ENCODE measurements around the gene FAM120B.

FAM120B gene

DNA sequence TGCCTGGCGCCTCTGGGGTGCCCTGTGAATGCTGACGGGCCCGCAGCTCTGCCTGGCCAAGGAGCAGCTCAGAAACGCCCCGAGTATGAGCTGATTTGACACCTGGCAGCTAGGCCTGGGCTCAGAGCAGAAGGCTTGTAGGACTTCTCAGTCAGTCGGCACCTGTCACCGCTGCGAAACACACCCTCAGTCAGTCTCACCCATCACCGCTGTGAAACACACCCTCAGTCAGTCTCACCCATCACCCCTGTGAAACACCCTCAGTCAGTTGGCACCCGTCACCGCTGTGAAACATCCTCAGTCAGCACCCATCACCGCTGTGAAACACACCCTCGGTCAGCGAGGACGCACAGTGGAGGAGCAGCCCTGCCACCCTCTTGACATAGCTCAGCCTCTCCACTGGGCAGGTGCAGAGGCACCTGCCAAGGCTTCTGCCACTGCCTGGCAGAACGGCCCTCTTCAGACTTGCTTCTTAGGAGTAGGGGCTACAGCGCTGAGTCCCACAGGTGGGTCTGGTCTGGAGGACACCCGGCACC, 137.6 kb downstream of the FAM120B start:
- no peak for DNase-seq (ENCODE audit: low spot score)

DNA sequence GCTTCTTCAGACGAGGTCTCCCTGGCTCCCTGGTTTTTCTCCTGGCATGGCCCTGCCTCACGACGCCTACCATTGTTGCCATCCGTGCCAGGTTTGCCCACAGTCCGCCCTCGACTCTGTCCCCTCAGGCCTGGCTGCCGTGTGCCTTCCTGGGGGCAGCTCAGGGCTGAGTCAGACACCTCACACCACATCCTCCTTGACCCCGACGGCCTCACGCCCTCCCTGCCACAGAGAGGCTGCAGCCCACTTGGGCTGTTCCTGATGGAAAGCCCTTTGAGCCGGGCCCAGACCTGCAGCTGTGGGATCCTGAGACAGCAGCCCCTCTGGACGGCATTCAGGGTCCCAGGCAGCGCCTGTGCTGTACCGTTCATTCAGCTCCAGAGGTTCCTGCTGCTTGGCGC, 138.3 kb downstream of the FAM120B start:
- no peak for DNase-seq (ENCODE audit: low spot score)

GRCh38 chr6:170445487-170445886, 138.9 kb downstream of the FAM120B start:
- DNase-seq (ENCODE audit: low spot score), result no peak

DNA sequence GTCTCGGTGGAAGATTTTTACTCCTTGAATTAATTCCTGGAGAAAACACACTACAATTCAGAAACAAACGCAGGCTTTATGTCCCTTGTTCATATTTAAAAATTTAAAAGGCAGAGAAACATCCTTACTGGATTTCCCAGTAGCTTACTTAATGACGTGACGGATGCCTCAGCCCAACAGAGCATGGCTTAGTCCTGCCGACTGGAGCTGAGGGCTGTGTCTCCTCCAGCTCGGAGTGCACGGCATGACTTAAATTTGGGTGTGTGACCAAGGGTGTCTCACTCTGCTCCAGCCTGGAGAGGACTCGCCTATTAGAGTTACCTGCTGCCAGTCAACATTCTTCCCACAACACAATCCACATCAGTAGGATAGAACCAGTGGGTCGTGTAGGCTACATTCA, 139.4 kb downstream of the FAM120B start:
- DNase-seq (ENCODE audit: low spot score), result no peak

- no peak for DNase-seq (ENCODE audit: low spot score)
Measured at GRCh38 chr6:170446841-170447560, 140.4 kb downstream of the FAM120B start.

GRCh38 chr6:170447561-170447930, 141.0 kb downstream of the FAM120B start:
- no peak for DNase-seq (ENCODE audit: low spot score)

DNA sequence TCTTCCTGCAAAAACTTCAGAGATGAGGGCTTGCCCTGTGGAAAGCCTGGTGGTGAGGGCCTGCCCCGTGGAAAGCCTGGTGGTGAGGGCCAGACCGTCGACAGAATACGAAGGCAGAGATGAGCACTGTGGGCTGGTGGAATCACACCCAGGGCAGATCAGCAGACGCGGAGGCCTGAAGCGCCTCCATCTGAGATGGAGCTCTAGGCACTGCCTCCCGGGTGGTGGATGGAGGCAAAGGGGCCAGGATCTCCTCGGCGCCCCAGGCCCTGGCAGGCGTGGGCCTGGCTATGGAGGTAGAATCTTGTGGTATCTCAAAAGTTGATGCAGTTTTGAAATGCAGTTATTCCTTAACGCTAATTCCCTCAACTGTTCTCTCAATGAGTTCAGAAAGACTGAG, 141.8 kb downstream of the FAM120B start:
- DNase-seq (ENCODE audit: low spot score), result no peak

- no peak for DNase-seq (ENCODE audit: low spot score)
Measured at GRCh38 chr6:170448751-170449630, 142.4 kb downstream of the FAM120B start.

DNA sequence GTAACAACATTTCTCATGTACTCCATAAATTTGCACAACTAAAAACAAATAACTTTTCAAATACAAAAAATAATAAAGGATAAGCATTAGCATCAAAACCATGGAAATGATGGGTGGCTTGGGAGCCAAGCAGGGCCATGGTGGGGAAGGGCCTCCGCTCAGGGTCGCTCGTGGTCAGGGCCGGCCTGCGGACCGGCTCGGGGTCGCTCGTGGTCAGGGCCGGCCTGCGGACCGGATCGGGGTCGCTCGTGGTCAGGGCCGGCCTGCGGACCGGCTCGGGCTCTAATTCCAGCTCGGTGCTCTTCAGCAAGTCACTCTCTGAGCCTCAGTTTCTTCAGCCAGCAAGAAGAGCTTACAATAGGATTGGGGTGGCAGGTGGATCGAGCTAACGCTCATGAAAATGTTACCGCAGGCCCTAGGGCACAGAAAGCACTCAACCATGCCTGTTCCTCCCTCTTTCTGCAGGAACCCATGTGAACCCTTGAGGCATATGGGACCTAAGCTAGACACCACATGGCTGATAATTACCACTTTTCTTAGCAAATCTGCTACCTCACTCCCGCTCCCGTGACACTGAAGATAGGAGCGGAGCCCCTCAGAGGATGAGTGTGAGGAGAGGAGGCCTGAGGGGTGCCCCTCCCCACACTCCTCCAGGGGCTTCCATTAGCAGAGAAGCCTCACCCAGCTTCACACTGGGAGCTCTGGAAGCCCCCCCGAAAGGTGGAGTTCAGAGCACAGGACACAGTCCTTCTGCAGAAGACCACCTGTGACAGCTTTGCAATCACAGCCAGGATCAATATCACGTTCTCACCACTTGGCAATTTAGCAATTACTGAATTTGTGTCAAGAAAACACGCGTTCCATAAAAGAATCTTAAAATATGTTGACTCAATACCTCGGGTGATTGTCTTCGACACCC, 143.5 kb downstream of the FAM120B start:
- no peak for DNase-seq (ENCODE audit: low spot score)

DNA sequence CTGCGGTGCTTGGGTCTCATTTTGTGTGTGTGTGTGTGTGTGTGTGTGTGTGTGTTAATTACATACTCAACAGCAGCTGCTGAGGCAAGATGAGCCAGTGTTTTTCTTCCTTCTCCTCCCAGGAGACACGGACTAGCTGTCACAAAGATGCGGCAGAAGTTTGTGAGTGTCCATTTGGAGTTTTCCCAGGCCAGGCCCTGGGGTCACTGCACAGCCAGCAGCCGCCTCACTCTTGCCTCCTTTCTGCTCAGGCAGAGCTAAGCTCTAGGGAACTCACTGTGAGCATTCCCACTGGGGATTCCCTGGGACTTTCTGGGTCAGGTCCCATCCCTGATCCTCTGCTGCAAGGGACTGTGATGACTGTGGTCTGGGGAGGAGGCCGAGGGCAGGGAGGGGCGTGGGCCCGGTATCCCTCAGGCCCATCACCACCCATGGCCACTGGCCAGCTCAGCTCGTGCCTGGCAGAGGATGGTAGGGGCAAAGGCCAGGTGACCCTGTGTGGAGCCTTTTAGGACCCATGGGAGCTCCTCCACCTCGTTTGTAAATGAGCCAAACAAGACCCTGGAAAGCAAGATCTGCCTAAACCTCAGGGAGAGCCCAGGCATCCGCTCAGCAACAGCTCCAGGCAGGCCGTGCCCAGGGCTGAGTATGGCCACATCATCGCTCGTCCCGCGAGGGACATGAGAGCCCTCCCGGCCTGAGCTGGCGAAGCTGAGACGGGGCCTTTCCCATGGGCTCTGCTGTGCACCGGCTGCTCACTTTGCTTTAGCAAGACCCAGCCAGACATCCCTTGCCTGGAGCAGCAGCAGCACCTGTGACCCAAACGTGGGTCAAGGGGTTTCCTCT, 144.6 kb downstream of the FAM120B start:
- DNase-seq (ENCODE audit: low spot score), result no peak

GRCh38 chr6:170451762-170452651, 145.4 kb downstream of the FAM120B start:
- DNase-seq (ENCODE audit: low spot score), result no peak

- DNase-seq (ENCODE audit: low spot score), result no peak
Measured at GRCh38 chr6:170452767-170453545, 146.4 kb downstream of the FAM120B start.

GRCh38 chr6:170453586-170454511, 147.3 kb downstream of the FAM120B start:
- no peak for DNase-seq (ENCODE audit: low spot score)

DNA sequence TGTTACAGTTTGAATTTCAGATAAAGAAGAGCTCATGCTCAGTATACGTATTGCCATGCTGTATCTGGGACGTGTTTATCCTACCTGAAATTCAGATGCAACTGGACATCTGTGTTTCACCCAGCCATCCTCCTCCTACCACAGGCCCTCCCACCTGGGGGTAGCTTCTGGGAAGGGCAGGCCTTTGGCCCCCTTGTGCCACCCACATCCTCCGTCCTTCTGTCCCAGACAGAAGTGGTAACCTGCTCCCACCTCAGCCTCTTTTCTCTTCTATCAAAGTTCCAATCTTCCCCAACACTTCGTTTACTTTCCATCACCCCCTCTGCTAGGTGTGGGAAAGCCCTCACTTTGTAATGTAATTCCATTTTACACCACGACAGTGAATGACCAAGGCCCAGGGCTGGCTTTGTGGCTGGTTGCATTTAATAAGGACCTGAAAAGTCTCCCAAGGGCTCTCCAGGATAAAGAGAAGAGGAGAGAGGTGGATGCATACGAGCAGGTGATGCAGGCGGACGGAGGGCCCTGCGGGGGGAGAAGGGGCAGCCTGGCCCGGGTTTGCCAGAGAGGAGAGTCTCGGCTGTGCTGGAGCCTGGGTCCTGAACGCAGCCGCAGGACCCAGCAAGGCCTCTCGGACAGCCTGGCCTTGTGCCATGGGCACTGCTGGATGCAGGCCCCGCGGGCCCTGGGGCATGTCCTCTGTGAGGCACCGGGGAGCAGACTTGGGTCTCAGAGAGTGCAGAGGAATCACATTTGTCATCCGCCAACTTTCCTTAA, 148.1 kb downstream of the FAM120B start:
- no peak for DNase-seq (ENCODE audit: low spot score)

- DNase-seq (ENCODE audit: low spot score), result no peak
Measured at GRCh38 chr6:170455335-170455979, 148.9 kb downstream of the FAM120B start.

- DNase-seq (ENCODE audit: low spot score), result no peak
Measured at GRCh38 chr6:170456334-170456733, 149.8 kb downstream of the FAM120B start.

All from iPS-NIHi11 (cell line).